Neural progenitor cell (in vitro differentiated cells): Measurements from ENCODE around the gene FN3KRP.

ENCODE experiments used
- CTCF ChIP-seq: fragments of 200-600 bp; sonication (generic); IDR thresholded peaks from 2 replicates; pipeline ENCODE4 v1.5.1; 2017; ENCODE audit warnings: antibody characterized with exemption, mild to moderate bottlenecking
- EZH2 ChIP-seq: fragments of 200-600 bp; sonication (generic); IDR thresholded peaks from 2 replicates; pipeline ENCODE4 v1.6.1; 2017; ENCODE audit warnings: antibody characterized with exemption, mild to moderate bottlenecking, moderate library complexity
- EZH2phosphoT487 ChIP-seq: fragments of 200-600 bp; sonication (generic); IDR thresholded peaks from 2 replicates; pipeline ENCODE4 v1.6.1; 2017; ENCODE audit warnings: antibody characterized with exemption

- TF ChIP-seq CTCF (no peak), EZH2 (no peak), EZH2phosphoT487 (no peak)
These were observed 17.0 kb upstream of the FN3KRP start for GRCh38 chr17:82699551-82699950.
